Right lobe of liver (tissue), 6 donors: Measurements from ENCODE around the gene KRT6A. TPM values are rescaled to one million over a fixed set of nuclear protein-coding genes. Genes with fewer than 3 reads are reported as not detected.

Experiments used
- ATAC-seq, 4 donors: fragments of 200-7000 bp; cut with Tn5 transposase; one replicate each; pipeline ENCODE4 v1.9.1; 2020; ENCODE audit warnings: mild to moderate bottlenecking in 4 of 4, moderate library complexity in 4 of 4
- DNase-seq, 3 donors: peaks; one replicate each; pipeline ENCODE4 v3.0.0-alpha.2; 2020
- H3K27ac ChIP-seq, 3 donors: fragments of 200-600 bp; one replicate each; pipeline ENCODE4 v1.8.0; 2022
- H3K27me3 ChIP-seq, 2 donors: fragments of 200-600 bp; one replicate each; pipeline ENCODE4 v1.8.0; 2022
- H3K36me3 ChIP-seq, 4 donors: fragments of 200-600 bp; sonication (generic) in 1 of 4; one replicate each; pipeline versions ENCODE4 v1.5.1 to v1.8.0; 2017 to 2022; ENCODE audit warnings: control low read depth in 1 of 4
- H3K4me1 ChIP-seq, 4 donors: fragments of 200-600 bp; sonication (generic) in 1 of 4; one replicate each; pipeline versions ENCODE4 v1.5.1 to v1.8.0; 2017 to 2022; ENCODE audit warnings: control low read depth in 1 of 4
- H3K4me3 ChIP-seq, 3 donors: fragments of 200-600 bp; one replicate each; pipeline ENCODE4 v1.8.0; 2022
- H3K9me3 ChIP-seq, 4 donors: fragments of 200-600 bp; sonication (generic) in 1 of 4; one replicate each; pipeline versions ENCODE4 v1.5.1 to v1.8.0; 2017 to 2022; ENCODE audit warnings: control low read depth in 1 of 4
- CTCF ChIP-seq, 4 donors: fragments of 200-600 bp in 3 of 4; fragments of 450-650 bp in 1 of 4; IDR thresholded peaks; one replicate each; pipeline versions ENCODE4 v1.5.1 to v1.8.0; 2016 to 2022; ENCODE audit warnings: antibody characterized with exemption in 4 of 4, mild to moderate bottlenecking in 2 of 4
- POLR2A ChIP-seq: fragments of 450-650 bp; IDR thresholded peaks from one replicate; pipeline ENCODE4 v1.6.1; 2017; ENCODE audit warnings: antibody characterized with exemption, mild to moderate bottlenecking
- WGBS: methylation state at CpG from one replicate; pipeline ENCODE4 v1.1.6; 2018; ENCODE audit warnings: low coverage, low lambda C conversion rate; ENCODE audit not compliant: insufficient coverage; ENCODE audit errors: missing lambda C conversion rate; 5-methylcytosine and 5-hydroxymethylcytosine counted together
- intact Hi-C, 2 donors: fragments of 100-400 bp; cut with DNase I; formaldehyde crosslinking; loops; one replicate each; pipeline versions ENCODE4 v1.11.2 to v1.14.1; 2022
- total RNA-seq, 6 experiments: library from RNA; depleted of rRNA in 2 of 6; stranded (reverse); fragments of >200 nt in 2 of 6; fragmentation: NEBNext Ultra II Directional in 3 of 6; extraction: Animal tissue kit (Norgen Biotek cat#: 25700) in 3 of 6; gene quantifications; one replicate each; pipeline versions ENCODE4 v1.1.0 to v1.2.4, GENCODE V29; 2016 to 2023
- donor health status: DM: no; HTN: yes; CAD: no.
- donor health status: DM: no; HTN: no; CAD: no.
- donor health status: DM: no; HTN: no; CAD: no.
- donor health status: DM: no; HTN: yes; CAD: no.
- donor health status: DM: no; HTN: yes; CAD: no.

Gene KRT6A
- total RNA-seq, 6 experiments from 2014 or later, result 1.2 TPM; not detected in 5

GRCh38 chr12:52513736-52514135 is 20.7 kb upstream of the KRT6A start:
- intact Hi-C loops, result no loop called here
- Histone ChIP-seq H3K9me3 (no peaks in the 10 kb centered on the region), H3K27me3 (no peaks in the 10 kb centered on the region), H3K4me1 (no peaks in the 10 kb centered on the region), H3K36me3 (no peaks in the 10 kb centered on the region), H3K4me3 (no peak overlapping the region), H3K27ac (no peak overlapping the region)
- ATAC-seq (no peak), DNase-seq (no peak)
- TF ChIP-seq CTCF (IDR thresholded peaks at IDR 0.05) (no peak), POLR2A (no peak)
- WGBS, result 63% methylated on average over 6 of the region's 6 CpGs

- Histone ChIP-seq H3K27ac (no peak overlapping the region), H3K9me3 (no peaks in the 10 kb centered on the region), H3K27me3 (no peaks in the 10 kb centered on the region), H3K4me3 (no peak overlapping the region), H3K4me1 (no peaks in the 10 kb centered on the region), H3K36me3 (no peaks in the 10 kb centered on the region)
- ATAC-seq, result no peak
- TF ChIP-seq CTCF (IDR thresholded peaks at IDR 0.05) (no peak), POLR2A (no peak)
- DNase-seq, result no peak
- WGBS, result 49% methylated on average over 5 of the region's 5 CpGs
- intact Hi-C loops, result no loop called here
These were observed 15.2 kb upstream of the KRT6A start for GRCh38 chr12:52508211-52508610.

GRCh38 chr12:52506858-52507715 is 14.0 kb upstream of the KRT6A start:
- intact Hi-C loops, result no loop called here
- no peaks in the 10 kb centered on the region for H3K4me1 ChIP-seq
- no peaks in the 10 kb centered on the region for H3K27me3 ChIP-seq
- no peak overlapping the region for H3K27ac ChIP-seq
- peak; percentile 47 to 60 (median 52) for TF ChIP-seq CTCF (IDR thresholded peaks at IDR 0.05)
- TF ChIP-seq POLR2A, result no peak
- WGBS, result 30% methylated on average over 3 of the region's 4 CpGs
- H3K36me3 ChIP-seq, result no peaks in the 10 kb centered on the region
- no peak overlapping the region for H3K4me3 ChIP-seq
- peak; percentile 62 to 77 (median 70) for ATAC-seq
- no peak for DNase-seq
- no peaks in the 10 kb centered on the region for H3K9me3 ChIP-seq

GRCh38 chr12:52502877-52503276 is 9.8 kb upstream of the KRT6A start:
- whole genome bisulfite sequencing, result 36% methylated on average over 1 of the region's 1 CpG
- no peak for DNase-seq

More at GRCh38 chr12:52502877-52503276, 9.8 kb upstream of the KRT6A start:
- no peaks in the 10 kb centered on the region for H3K27me3 ChIP-seq
- H3K4me1 ChIP-seq, result no peaks in the 10 kb centered on the region
- H3K9me3 ChIP-seq, result no peaks in the 10 kb centered on the region
- no peaks in the 10 kb centered on the region for H3K36me3 ChIP-seq
- no peak for TF ChIP-seq CTCF (IDR thresholded peaks at IDR 0.05)
- no peak for TF ChIP-seq POLR2A
- intact Hi-C loops, result no loop called here
- no peak overlapping the region for H3K27ac ChIP-seq
- no peak overlapping the region for H3K4me3 ChIP-seq
- no peak for ATAC-seq
